ENCODE data around the gene HRH3. TPM values are rescaled to one million over a fixed set of nuclear protein-coding genes. Genes with fewer than 3 reads are reported as not detected.

HRH3 gene
- total RNA-seq, 4 donors from 2014 or later, result not detected

GRCh38 chr20:62193079-62194025 lies 26.7 kb downstream of the HRH3 start:
- Histone ChIP-seq H3K27me3 (no peaks in the 10 kb centered on the region), H3K36me3 (peaks cover 0 to 26% (median 7%) of the 10 kb centered on the region in 4 donors), H3K27ac (no peak overlapping the region), H3K4me3 (no peak overlapping the region), H3K9me3 (no peaks in the 10 kb centered on the region), H3K4me1 (no peaks in the 10 kb centered on the region)
- 92 to 97% methylated on average over 6 to 29 of the region's 29 CpGs for WGBS, 2 donors (ENCODE audit: low coverage in 1 of 2)
- intact Hi-C loops (cut with DNase I; ENCODE audit: low total_unique reads), result no loop called here
- no peak for DNase-seq
- TF ChIP-seq POLR2A (IDR thresholded peaks at IDR 0.05) (no peak), EP300 (IDR thresholded peaks at IDR 0.05; ENCODE audit: low read depth) (no peak), POLR2AphosphoS5 (IDR thresholded peaks at IDR 0.05) (no peak), CTCF (IDR thresholded peaks at IDR 0.05) (no peak)
- in situ Hi-C loops (cut with MboI; ENCODE audit: low pct_ligation_motif_present in 1 of 4, low pct_unique_long_range_greater_than_20kb in 1 of 4, low sequenced_read_pairs in 3 of 4), result no loop called here

- 90 to 100% methylated on average over 2 to 10 of the region's 10 CpGs for WGBS, 2 donors (ENCODE audit: low coverage in 1 of 2)
- no peak for DNase-seq
- H3K4me1 ChIP-seq, result peaks cover 0 to under 1% (median under 1%) of the 10 kb centered on the region in 4 donors
- intact Hi-C loops (cut with DNase I; ENCODE audit: low total_unique reads), result no loop called here
- H3K36me3 ChIP-seq, result peaks cover 0 to 18% (median 3%) of the 10 kb centered on the region in 4 donors
- no peaks in the 10 kb centered on the region for H3K9me3 ChIP-seq
- H3K27ac ChIP-seq, result no peak overlapping the region
- no peak overlapping the region for H3K4me3 ChIP-seq
- in situ Hi-C loops (cut with MboI; ENCODE audit: low pct_ligation_motif_present in 1 of 4, low pct_unique_long_range_greater_than_20kb in 1 of 4, low sequenced_read_pairs in 3 of 4), result no loop called here
- TF ChIP-seq POLR2A (IDR thresholded peaks at IDR 0.05) (no peak), EP300 (IDR thresholded peaks at IDR 0.05; ENCODE audit: low read depth) (no peak), CTCF (IDR thresholded peaks at IDR 0.05) (no peak), POLR2AphosphoS5 (IDR thresholded peaks at IDR 0.05) (no peak)
- no peaks in the 10 kb centered on the region for H3K27me3 ChIP-seq
Measured at GRCh38 chr20:62192635-62193034, 27.4 kb downstream of the HRH3 start.

GRCh38 chr20:62191781-62192559 lies 28.1 kb downstream of the HRH3 start:
- intact Hi-C loops (cut with DNase I; ENCODE audit: low total_unique reads), result no loop called here
- DNase-seq, result no peak
- TF ChIP-seq POLR2AphosphoS5 (IDR thresholded peaks at IDR 0.05) (no peak), POLR2A (IDR thresholded peaks at IDR 0.05) (no peak), CTCF (IDR thresholded peaks at IDR 0.05) (no peak), EP300 (IDR thresholded peaks at IDR 0.05; ENCODE audit: low read depth) (no peak)

More at GRCh38 chr20:62191781-62192559, 28.1 kb downstream of the HRH3 start:
- 89% methylated on average over 14 of the region's 14 CpGs; no CpG with 5 or more reads in 1 of the 2 donors for WGBS, 2 donors (ENCODE audit: low coverage in 1 of 2)
- H3K4me1 ChIP-seq, result peaks cover 0 to 7% (median 3%) of the 10 kb centered on the region in 4 donors
- H3K9me3 ChIP-seq, result no peaks in the 10 kb centered on the region
- H3K27ac ChIP-seq, result no peak overlapping the region
- H3K36me3 ChIP-seq, result peaks cover 0 to 12% (median 2%) of the 10 kb centered on the region in 4 donors
- H3K4me3 ChIP-seq, result no peak overlapping the region
- in situ Hi-C loops (cut with MboI; ENCODE audit: low pct_ligation_motif_present in 1 of 4, low pct_unique_long_range_greater_than_20kb in 1 of 4, low sequenced_read_pairs in 3 of 4), result no loop called here
- no peaks in the 10 kb centered on the region for H3K27me3 ChIP-seq

All from transverse colon (tissue), 4 donors.